Trophoblast cell (in vitro differentiated cells and primary cell): ENCODE data around the gene FOSL2.
A peak's percentile ranks its signal among the peaks of the same experiment; 100 is the strongest.

Experiments
- DNase-seq, 2 donors: peaks; one replicate each; pipeline ENCODE4 v3.0.0-alpha.2; 2016
- H2AFZ ChIP-seq: 2 replicates; pipeline ENCODE4 v1.6.1; 2013; ENCODE audit warnings: low read length, moderate library complexity, mild to moderate bottlenecking; ENCODE audit not compliant: insufficient read depth, poor library complexity
- H2AK5ac ChIP-seq: 2 replicates; pipeline ENCODE4 v1.6.1; 2013; ENCODE audit warnings: mild to moderate bottlenecking, low read length
- H2BK120ac ChIP-seq: 2 replicates; pipeline ENCODE4 v1.6.1; 2013; ENCODE audit warnings: low read length, mild to moderate bottlenecking, moderate library complexity; ENCODE audit not compliant: insufficient read depth, poor library complexity
- H2BK12ac ChIP-seq: 2 replicates; pipeline ENCODE4 v1.6.1; 2013; ENCODE audit warnings: mild to moderate bottlenecking, low read length, moderate library complexity
- H2BK5ac ChIP-seq: 2 replicates; pipeline ENCODE4 v1.6.1; 2013; ENCODE audit warnings: low read length, low read depth, moderate library complexity, mild to moderate bottlenecking; ENCODE audit not compliant: poor library complexity
- H3K14ac ChIP-seq: 2 replicates; pipeline ENCODE4 v1.6.1; 2013; ENCODE audit warnings: mild to moderate bottlenecking, low read length
- H3K18ac ChIP-seq: 2 replicates; pipeline ENCODE4 v1.6.1; 2013; ENCODE audit warnings: mild to moderate bottlenecking, low read length
- H3K23ac ChIP-seq: 2 replicates; pipeline ENCODE4 v1.6.1; 2013; ENCODE audit warnings: low read length
- H3K27ac ChIP-seq: 2 replicates; pipeline ENCODE4 v1.5.1; 2013; ENCODE audit warnings: low read depth, mild to moderate bottlenecking, inconsistent platforms, low read length, moderate library complexity
- H3K27me3 ChIP-seq: 2 replicates; pipeline ENCODE4 v1.6.1; 2013; ENCODE audit warnings: inconsistent platforms, mild to moderate bottlenecking, low read length, moderate library complexity; ENCODE audit not compliant: insufficient read depth
- H3K36me3 ChIP-seq, 2 experiments: 1 replicate in 1 of 2; 2 replicates in 1 of 2; pipeline ENCODE4 v1.6.1; 2013; ENCODE audit warnings: low read length in 2 of 2, mild to moderate bottlenecking in 2 of 2, moderate library complexity in 1 of 2; ENCODE audit not compliant: insufficient read depth in 2 of 2, control insufficient read depth in 1 of 2
- H3K4ac ChIP-seq: 2 replicates; pipeline ENCODE4 v1.6.1; 2013; ENCODE audit warnings: low read depth, mild to moderate bottlenecking, low read length, moderate library complexity
- H3K4me1 ChIP-seq, 2 experiments: 1 replicate in 1 of 2; 2 replicates in 1 of 2; pipeline ENCODE4 v1.6.1; 2013; ENCODE audit warnings: low read length in 2 of 2, mild to moderate bottlenecking in 2 of 2, moderate library complexity in 1 of 2; ENCODE audit not compliant: insufficient read depth in 2 of 2, control insufficient read depth in 1 of 2
- H3K4me2 ChIP-seq: 2 replicates; pipeline ENCODE4 v1.6.1; 2013; ENCODE audit warnings: inconsistent platforms, mild to moderate bottlenecking, low read length, moderate library complexity
- H3K4me3 ChIP-seq: 2 replicates; pipeline ENCODE4 v1.5.1; 2013; ENCODE audit warnings: mild to moderate bottlenecking, low read depth, low read length, inconsistent platforms
- H3K79me1 ChIP-seq: one replicate; pipeline ENCODE4 v1.6.1; 2013; ENCODE audit warnings: low read length
- H3K79me2 ChIP-seq: 2 replicates; pipeline ENCODE4 v1.6.1; 2013; ENCODE audit warnings: low read length, mild to moderate bottlenecking; ENCODE audit not compliant: control insufficient read depth, insufficient read depth, poor library complexity
- H3K9ac ChIP-seq: 2 replicates; pipeline ENCODE4 v1.6.1; 2013; ENCODE audit warnings: mild to moderate bottlenecking, low read length
- H3K9me3 ChIP-seq: 2 replicates; pipeline ENCODE4 v1.6.1; 2013; ENCODE audit warnings: low read depth, mild to moderate bottlenecking, control low read depth, inconsistent platforms, low read length; ENCODE audit not compliant: insufficient read depth
- H4K12ac ChIP-seq: 2 replicates; pipeline ENCODE4 v1.6.1; 2013; ENCODE audit warnings: low read depth, mild to moderate bottlenecking, low read length, moderate library complexity
- H4K8ac ChIP-seq: 2 replicates; pipeline ENCODE4 v1.6.1; 2013; ENCODE audit warnings: low read depth, mild to moderate bottlenecking, low read length, moderate library complexity
- H4K91ac ChIP-seq: one replicate; pipeline ENCODE4 v1.6.1; 2013; ENCODE audit warnings: low read depth, mild to moderate bottlenecking, low read length, moderate library complexity
- WGBS: extraction: QIAGEN DNeasy Blood & Tissue Kit; methylation state at CpG from one replicate; pipeline ENCODE4 v1.1.7; 2013; ENCODE audit warnings: missing lambda C conversion rate; ENCODE audit not compliant: insufficient read length, insufficient coverage; ENCODE audit errors: extremely low coverage; 5-methylcytosine and 5-hydroxymethylcytosine counted together

FOSL2 gene

DNA sequence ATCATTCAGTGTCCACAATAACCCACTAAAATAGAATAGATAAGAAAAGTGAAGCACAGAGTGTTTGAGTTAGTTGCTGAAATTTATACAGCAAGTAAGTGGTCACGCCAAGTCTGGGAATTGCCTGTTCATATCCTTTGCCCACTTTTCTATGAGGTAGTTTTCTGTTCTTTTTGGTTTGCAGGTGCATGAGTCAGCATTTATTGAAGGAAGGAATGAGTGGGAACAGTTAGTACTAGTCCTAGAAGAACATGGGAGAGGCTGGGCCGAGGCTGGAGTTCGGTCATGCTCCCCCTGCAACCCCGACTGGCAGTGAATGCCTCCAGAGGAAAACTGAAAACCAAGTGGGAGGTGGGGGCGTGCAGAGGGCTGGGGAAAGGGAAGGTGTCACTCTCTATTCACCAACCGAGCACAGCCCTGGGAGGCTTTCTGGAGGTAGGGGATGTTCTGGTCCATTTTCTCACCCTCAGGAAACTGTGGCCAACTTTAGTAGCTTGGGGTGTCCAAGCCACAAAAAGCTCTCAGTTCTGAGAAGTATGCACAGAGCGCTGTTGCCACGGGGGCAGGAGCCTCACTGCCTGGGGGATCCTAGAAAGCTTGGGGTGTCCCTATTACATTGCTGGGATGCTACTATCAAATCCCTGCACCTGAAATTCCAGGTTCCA lies 41.4 kb downstream of the FOSL2 start:
- H3K9me3 ChIP-seq: peaks cover 2% of the 10 kb centered on the region
- H3K36me3 ChIP-seq: no peaks in the 10 kb centered on the region
- no peak overlapping the region for H2BK5ac ChIP-seq
- no peak overlapping the region for H3K18ac ChIP-seq
- DNase-seq: no peak
- no peak overlapping the region for H3K4me2 ChIP-seq
- H3K27ac ChIP-seq: no peak overlapping the region
- no peak overlapping the region for H2AK5ac ChIP-seq
- H3K4ac ChIP-seq: no peak overlapping the region
- no CpG with 5 or more reads among the region's 8 CpGs for WGBS
- peaks cover 7% of the 10 kb centered on the region for H3K79me1 ChIP-seq
- H2BK120ac ChIP-seq: no peak overlapping the region
- no peak overlapping the region for H3K9ac ChIP-seq
- H3K4me3 ChIP-seq: no peak overlapping the region
- H4K91ac ChIP-seq: no peak overlapping the region
- H3K4me1 ChIP-seq: peaks cover 15 to 17% of the 10 kb centered on the region in 2 experiments
- H3K79me2 ChIP-seq: no peaks in the 10 kb centered on the region
- no peak overlapping the region for H2AFZ ChIP-seq
- no peak overlapping the region for H2BK12ac ChIP-seq
- no peaks in the 10 kb centered on the region for H3K27me3 ChIP-seq
- H4K12ac ChIP-seq: no peak overlapping the region
- no peak overlapping the region for H4K8ac ChIP-seq
- no peak overlapping the region for H3K23ac ChIP-seq
- H3K14ac ChIP-seq: no peak overlapping the region

DNA sequence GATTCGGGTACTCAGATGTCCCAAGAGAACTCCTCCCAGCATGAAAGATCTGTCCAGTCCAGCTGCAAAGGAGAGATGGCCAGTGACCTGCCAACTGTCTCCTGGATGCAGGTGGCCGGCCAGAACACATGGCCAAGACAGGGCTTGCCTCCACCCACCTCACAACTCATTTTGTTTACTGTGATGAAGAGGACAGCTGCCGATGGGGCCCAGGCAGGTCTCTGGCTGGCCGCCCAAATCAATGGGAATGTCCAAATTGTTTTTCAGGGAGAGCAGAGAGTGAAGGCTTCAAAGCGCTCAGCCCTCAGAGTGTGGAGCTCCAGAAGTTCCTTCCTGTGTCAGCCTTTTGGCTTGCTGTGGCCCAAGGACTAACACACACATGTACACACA lies 41.9 kb downstream of the FOSL2 start:
- H3K23ac ChIP-seq: no peak overlapping the region
- no peaks in the 10 kb centered on the region for H3K36me3 ChIP-seq
- H3K4me3 ChIP-seq: no peak overlapping the region
- no peak overlapping the region for H4K91ac ChIP-seq
- H3K27me3 ChIP-seq: no peaks in the 10 kb centered on the region
- peaks cover 15 to 17% of the 10 kb centered on the region in 2 experiments for H3K4me1 ChIP-seq
- H4K8ac ChIP-seq: no peak overlapping the region
- WGBS: no CpG with 5 or more reads among the region's 5 CpGs
- no peak overlapping the region for H3K9ac ChIP-seq
- no peak overlapping the region for H2AFZ ChIP-seq
- H2BK5ac ChIP-seq: no peak overlapping the region
- H3K9me3 ChIP-seq: peaks cover 2% of the 10 kb centered on the region
- no peak overlapping the region for H2BK12ac ChIP-seq
- H4K12ac ChIP-seq: no peak overlapping the region
- H2BK120ac ChIP-seq: no peak overlapping the region
- H3K14ac ChIP-seq: no peak overlapping the region
- H3K4me2 ChIP-seq: no peak overlapping the region
- no peak overlapping the region for H3K27ac ChIP-seq
- H3K18ac ChIP-seq: no peak overlapping the region
- H3K4ac ChIP-seq: no peak overlapping the region
- DNase-seq: no peak
- H3K79me1 ChIP-seq: peaks cover 7% of the 10 kb centered on the region
- H2AK5ac ChIP-seq: no peak overlapping the region
- no peaks in the 10 kb centered on the region for H3K79me2 ChIP-seq

DNA sequence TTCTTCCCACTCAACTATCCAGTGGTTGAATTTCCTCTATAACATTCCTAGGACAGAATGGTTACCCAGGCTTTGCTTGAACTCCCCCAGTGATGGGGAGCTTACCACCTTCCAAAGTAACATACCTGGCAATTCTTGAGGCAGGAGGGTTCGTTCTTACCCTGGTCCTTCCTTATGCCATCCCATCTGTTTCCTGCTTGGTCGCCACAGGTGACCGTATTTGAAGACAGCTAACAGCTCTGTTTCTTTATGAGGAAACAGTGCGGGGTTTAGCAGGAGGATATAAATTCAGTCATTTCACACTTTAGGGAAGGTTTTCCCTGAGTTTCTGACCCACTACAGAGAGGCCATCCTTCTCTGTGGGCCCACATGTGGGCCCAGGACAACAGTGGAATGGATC lies 42.6 kb downstream of the FOSL2 start:
- Histone ChIP-seq H2AK5ac (no peak overlapping the region), H3K27ac (no peak overlapping the region), H4K8ac (no peak overlapping the region), H2BK120ac (no peak overlapping the region), H2BK12ac (no peak overlapping the region), H3K4me3 (no peak overlapping the region), H3K79me1 (peaks cover 7% of the 10 kb centered on the region), H3K23ac (no peak overlapping the region), H3K27me3 (no peaks in the 10 kb centered on the region), H4K91ac (no peak overlapping the region), H3K9me3 (peaks cover 2% of the 10 kb centered on the region), H2BK5ac (no peak overlapping the region), H3K9ac (no peak overlapping the region), H3K36me3 (no peaks in the 10 kb centered on the region), H3K4me1 (peaks cover 15 to 17% of the 10 kb centered on the region in 2 experiments), H3K4me2 (no peak overlapping the region), H3K18ac (no peak overlapping the region), H2AFZ (no peak overlapping the region), H3K79me2 (no peaks in the 10 kb centered on the region), H3K14ac (no peak overlapping the region), H3K4ac (no peak overlapping the region), H4K12ac (no peak overlapping the region)
- DNase-seq: no peak
- no CpG with 5 or more reads among the region's 4 CpGs for WGBS

DNA sequence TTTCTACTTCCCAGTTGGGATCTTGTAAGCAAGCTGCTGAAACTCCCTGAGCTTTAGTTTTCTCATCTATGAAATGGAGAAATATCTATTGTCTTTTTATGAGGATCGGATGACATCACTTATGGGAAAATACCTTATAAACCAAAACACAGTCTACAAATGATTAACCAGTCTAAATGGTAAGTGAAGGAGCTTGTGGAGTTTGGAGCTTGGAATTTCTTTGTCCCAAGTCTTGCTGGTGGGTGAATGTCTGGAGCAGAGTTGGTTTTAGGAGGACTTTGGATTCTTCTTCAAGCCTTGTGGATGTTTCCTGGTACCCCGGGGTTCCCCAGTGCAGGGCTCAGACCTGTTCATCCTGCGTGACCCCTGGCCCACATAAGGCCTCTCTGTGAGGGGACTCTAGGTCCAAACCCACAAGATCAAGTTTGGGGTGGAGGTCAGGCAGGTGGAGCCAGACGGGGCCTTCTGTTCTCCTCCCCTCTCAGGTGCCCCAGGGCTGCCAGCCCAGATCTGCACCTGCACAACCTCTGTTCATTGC lies 43.2 kb downstream of the FOSL2 start:
- no peak overlapping the region for H3K27ac ChIP-seq
- peak overlapping the region; percentile 18 for H2BK5ac ChIP-seq
- H3K4me1 ChIP-seq: peaks cover 15 to 17% of the 10 kb centered on the region in 2 experiments
- H2AFZ ChIP-seq: no peak overlapping the region
- no peak overlapping the region for H3K18ac ChIP-seq
- H3K36me3 ChIP-seq: no peaks in the 10 kb centered on the region
- no peak overlapping the region for H3K4me3 ChIP-seq
- no peak overlapping the region for H3K4ac ChIP-seq
- H3K4me2 ChIP-seq: no peak overlapping the region
- no peaks in the 10 kb centered on the region for H3K79me2 ChIP-seq
- no peak overlapping the region for H3K9ac ChIP-seq
- H4K12ac ChIP-seq: no peak overlapping the region
- no peak overlapping the region for H4K8ac ChIP-seq
- H3K14ac ChIP-seq: no peak overlapping the region
- no CpG with 5 or more reads among the region's 4 CpGs for WGBS
- no peak overlapping the region for H4K91ac ChIP-seq
- no peak for DNase-seq
- no peaks in the 10 kb centered on the region for H3K27me3 ChIP-seq
- peaks cover 2% of the 10 kb centered on the region for H3K9me3 ChIP-seq
- H2AK5ac ChIP-seq: no peak overlapping the region
- H2BK120ac ChIP-seq: no peak overlapping the region
- peak overlapping the region; percentile 44 for H2BK12ac ChIP-seq
- no peak overlapping the region for H3K23ac ChIP-seq
- H3K79me1 ChIP-seq: peaks cover 7% of the 10 kb centered on the region
